ENCODE results near the gene PPDPF. TPM values are rescaled to one million over a fixed set of nuclear protein-coding genes. Genes with fewer than 3 reads are reported as not detected.

PPDPF gene
- total and polyA plus RNA-seq, 2 of the 8 experiments (the other 6 are each of a cell fraction or from before 2014, with no cell fraction given), result 30.5 to 138 TPM

Other genes with a start within 250 kb of the PPDPF start
- gene ARFGAP1, start 248.0 kb upstream of the PPDPF start, total RNA-seq (2021; fragmentation: NEBNext Ultra II Directional; extraction: Animal tissue kit (Norgen Biotek cat#: 25700)), result 93.0 and 100 TPM in 2 replicates
- 93.7 and 136 TPM in 2 replicates for gene ARFGAP1, start 248.0 kb upstream of the PPDPF start, polyA plus RNA-seq (2011; rRNA removed)
- 0.17 and 0.19 TPM in 2 replicates for gene COL20A1, start 227.6 kb upstream of the PPDPF start, total RNA-seq (2021; fragmentation: NEBNext Ultra II Directional; extraction: Animal tissue kit (Norgen Biotek cat#: 25700))
- gene COL20A1, start 227.6 kb upstream of the PPDPF start, polyA plus RNA-seq (2011; rRNA removed), result 0.21 and 0.61 TPM in 2 replicates
- 2.7 and 5.7 TPM in 2 replicates for gene CHRNA4, start 159.4 kb upstream of the PPDPF start, total RNA-seq (2021; fragmentation: NEBNext Ultra II Directional; extraction: Animal tissue kit (Norgen Biotek cat#: 25700))
- 4.3 and 5.0 TPM in 2 replicates for gene CHRNA4, start 159.4 kb upstream of the PPDPF start, polyA plus RNA-seq (2011; rRNA removed)
- gene KCNQ2, start 48.1 kb upstream of the PPDPF start, total RNA-seq (2021; fragmentation: NEBNext Ultra II Directional; extraction: Animal tissue kit (Norgen Biotek cat#: 25700)), result 82.6 and 88.6 TPM in 2 replicates
- gene KCNQ2, start 48.1 kb upstream of the PPDPF start, polyA plus RNA-seq (2011; rRNA removed), result 243 and 277 TPM in 2 replicates
- gene EEF1A2, start 21.7 kb upstream of the PPDPF start, total RNA-seq (2021; fragmentation: NEBNext Ultra II Directional; extraction: Animal tissue kit (Norgen Biotek cat#: 25700)), result 25.8 and 27.9 TPM in 2 replicates
- 7.4 and 17.5 TPM in 2 replicates for gene EEF1A2, start 21.7 kb upstream of the PPDPF start, polyA plus RNA-seq (2011; rRNA removed)
- gene PTK6, start 16.6 kb downstream of the PPDPF start, total RNA-seq (2021; fragmentation: NEBNext Ultra II Directional; extraction: Animal tissue kit (Norgen Biotek cat#: 25700)), result 0.17 and 0.19 TPM in 2 replicates
- gene PTK6, start 16.6 kb downstream of the PPDPF start, polyA plus RNA-seq (2011; rRNA removed), result 0.12 and 0.30 TPM in 2 replicates
- 0.29 and 0.76 TPM in 2 replicates for gene SRMS, start 27.0 kb downstream of the PPDPF start, total RNA-seq (2021; fragmentation: NEBNext Ultra II Directional; extraction: Animal tissue kit (Norgen Biotek cat#: 25700))
- 0.39 and 0.66 TPM in 2 replicates for gene SRMS, start 27.0 kb downstream of the PPDPF start, polyA plus RNA-seq (2011; rRNA removed)
- 2.5 and 2.6 TPM in 2 replicates for gene FNDC11, start 33.4 kb downstream of the PPDPF start, total RNA-seq (2021; fragmentation: NEBNext Ultra II Directional; extraction: Animal tissue kit (Norgen Biotek cat#: 25700))
- gene FNDC11, start 33.4 kb downstream of the PPDPF start, polyA plus RNA-seq (2011; rRNA removed), result 8.8 and 13.5 TPM in 2 replicates
- 17.5 and 18.2 TPM in 2 replicates for gene HELZ2, start 53.5 kb downstream of the PPDPF start, total RNA-seq (2021; fragmentation: NEBNext Ultra II Directional; extraction: Animal tissue kit (Norgen Biotek cat#: 25700))
- 7.9 and 14.0 TPM in 2 replicates for gene HELZ2, start 53.5 kb downstream of the PPDPF start, polyA plus RNA-seq (2011; rRNA removed)
- 12.9 and 14.2 TPM in 2 replicates for gene GMEB2, start 106.3 kb downstream of the PPDPF start, total RNA-seq (2021; fragmentation: NEBNext Ultra II Directional; extraction: Animal tissue kit (Norgen Biotek cat#: 25700))
- 14.2 and 19.1 TPM in 2 replicates for gene GMEB2, start 106.3 kb downstream of the PPDPF start, polyA plus RNA-seq (2011; rRNA removed)
- 63.1 and 71.6 TPM in 2 replicates for gene STMN3, start 132.7 kb downstream of the PPDPF start, total RNA-seq (2021; fragmentation: NEBNext Ultra II Directional; extraction: Animal tissue kit (Norgen Biotek cat#: 25700))
- 51.5 and 70.8 TPM in 2 replicates for gene STMN3, start 132.7 kb downstream of the PPDPF start, polyA plus RNA-seq (2011; rRNA removed)
- gene RTEL1, start 137.5 kb downstream of the PPDPF start, total RNA-seq (2021; fragmentation: NEBNext Ultra II Directional; extraction: Animal tissue kit (Norgen Biotek cat#: 25700)), result 37.1 and 37.8 TPM in 2 replicates
- 16.2 and 24.3 TPM in 2 replicates for gene RTEL1, start 137.5 kb downstream of the PPDPF start, polyA plus RNA-seq (2011; rRNA removed)
- gene TNFRSF6B, start 175.9 kb downstream of the PPDPF start, total RNA-seq (2021; fragmentation: NEBNext Ultra II Directional; extraction: Animal tissue kit (Norgen Biotek cat#: 25700)), result not detected in 2 replicates
- gene TNFRSF6B, start 175.9 kb downstream of the PPDPF start, polyA plus RNA-seq (2011; rRNA removed), result 3.1 and 5.4 TPM in 2 replicates
- 21.9 and 22.9 TPM in 2 replicates for gene ARFRP1, start 187.2 kb downstream of the PPDPF start, total RNA-seq (2021; fragmentation: NEBNext Ultra II Directional; extraction: Animal tissue kit (Norgen Biotek cat#: 25700))
- 12.9 and 19.4 TPM in 2 replicates for gene ARFRP1, start 187.2 kb downstream of the PPDPF start, polyA plus RNA-seq (2011; rRNA removed)
- gene ZGPAT, start 187.3 kb downstream of the PPDPF start, total RNA-seq (2021; fragmentation: NEBNext Ultra II Directional; extraction: Animal tissue kit (Norgen Biotek cat#: 25700)), result 21.4 and 24.9 TPM in 2 replicates
- 14.5 and 21.5 TPM in 2 replicates for gene ZGPAT, start 187.3 kb downstream of the PPDPF start, polyA plus RNA-seq (2011; rRNA removed)
- gene LIME1, start 215.9 kb downstream of the PPDPF start, total RNA-seq (2021; fragmentation: NEBNext Ultra II Directional; extraction: Animal tissue kit (Norgen Biotek cat#: 25700)), result 3.3 and 4.5 TPM in 2 replicates
- 5.9 and 9.5 TPM in 2 replicates for gene LIME1, start 215.9 kb downstream of the PPDPF start, polyA plus RNA-seq (2011; rRNA removed)
- 25.0 and 29.1 TPM in 2 replicates for gene SLC2A4RG, start 219.0 kb downstream of the PPDPF start, total RNA-seq (2021; fragmentation: NEBNext Ultra II Directional; extraction: Animal tissue kit (Norgen Biotek cat#: 25700))
- gene SLC2A4RG, start 219.0 kb downstream of the PPDPF start, polyA plus RNA-seq (2011; rRNA removed), result 15.9 and 32.9 TPM in 2 replicates

Data from H1 (cell line).